B cell (primary cell): ENCODE data around the gene HTRA2.

Experiments
- EZH2 ChIP-seq: IDR thresholded peaks from 2 replicates; pipeline ENCODE4 v1.6.1; 2012; ENCODE audit warnings: borderline replicate concordance, low read depth, mild to moderate bottlenecking, moderate library complexity, low read length; ENCODE audit not compliant: insufficient read depth, poor library complexity, severe bottlenecking
- TF ChIP-seq, protein P1 (sequence below): fragments of 200-600 bp; IDR thresholded peaks from one replicate; pipeline ENCODE4 v1.8.0; 2022; ENCODE audit warnings: antibody characterized with exemption, mild to moderate bottlenecking

DNA sequence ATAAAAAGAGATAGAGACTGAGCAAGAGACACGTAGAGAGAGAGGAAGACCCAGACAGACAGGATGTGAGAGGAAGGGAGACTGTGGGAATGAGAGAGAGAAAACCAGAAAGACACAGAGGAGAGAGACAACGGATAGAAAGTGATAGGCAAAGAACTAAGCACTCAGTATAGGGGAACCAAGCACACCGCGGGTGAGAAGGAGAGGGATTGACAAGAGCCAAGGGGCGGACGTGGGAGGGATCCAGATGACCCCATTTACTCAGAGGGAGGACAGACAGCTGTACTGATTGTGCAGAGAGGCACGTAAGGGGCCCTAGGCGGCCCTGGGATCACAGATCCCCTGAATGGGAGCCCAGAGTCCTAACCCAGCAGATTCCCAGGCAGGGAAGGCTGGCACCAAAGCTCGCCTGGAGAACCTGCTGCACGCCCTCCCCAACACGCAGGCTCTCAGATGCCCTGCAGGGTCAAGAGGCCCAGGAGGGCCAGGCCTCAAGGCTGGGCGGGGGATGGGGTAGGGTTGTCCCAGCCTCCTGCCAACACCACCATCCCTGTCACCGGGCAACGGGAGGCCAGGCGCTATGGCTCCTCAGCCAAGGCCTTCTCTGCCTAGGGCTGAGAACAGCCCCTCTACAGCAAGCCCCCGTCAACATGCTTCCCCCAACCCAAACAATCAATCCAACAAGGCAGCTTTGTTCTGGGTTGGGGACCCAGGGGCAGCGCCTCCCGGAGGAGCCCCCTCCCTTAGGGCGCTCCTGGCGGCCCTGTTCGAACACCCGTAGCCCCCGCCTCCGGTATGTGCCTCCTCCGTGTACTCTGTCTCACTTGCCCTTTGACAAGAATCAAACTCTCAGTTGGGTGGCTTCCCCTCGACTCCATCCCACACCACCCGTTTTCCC lies 23.4 kb downstream of the HTRA2 start:
- TF ChIP-seq EZH2 = no peak
- TF ChIP-seq, protein P1, sequence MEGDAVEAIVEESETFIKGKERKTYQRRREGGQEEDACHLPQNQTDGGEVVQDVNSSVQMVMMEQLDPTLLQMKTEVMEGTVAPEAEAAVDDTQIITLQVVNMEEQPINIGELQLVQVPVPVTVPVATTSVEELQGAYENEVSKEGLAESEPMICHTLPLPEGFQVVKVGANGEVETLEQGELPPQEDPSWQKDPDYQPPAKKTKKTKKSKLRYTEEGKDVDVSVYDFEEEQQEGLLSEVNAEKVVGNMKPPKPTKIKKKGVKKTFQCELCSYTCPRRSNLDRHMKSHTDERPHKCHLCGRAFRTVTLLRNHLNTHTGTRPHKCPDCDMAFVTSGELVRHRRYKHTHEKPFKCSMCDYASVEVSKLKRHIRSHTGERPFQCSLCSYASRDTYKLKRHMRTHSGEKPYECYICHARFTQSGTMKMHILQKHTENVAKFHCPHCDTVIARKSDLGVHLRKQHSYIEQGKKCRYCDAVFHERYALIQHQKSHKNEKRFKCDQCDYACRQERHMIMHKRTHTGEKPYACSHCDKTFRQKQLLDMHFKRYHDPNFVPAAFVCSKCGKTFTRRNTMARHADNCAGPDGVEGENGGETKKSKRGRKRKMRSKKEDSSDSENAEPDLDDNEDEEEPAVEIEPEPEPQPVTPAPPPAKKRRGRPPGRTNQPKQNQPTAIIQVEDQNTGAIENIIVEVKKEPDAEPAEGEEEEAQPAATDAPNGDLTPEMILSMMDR = no peak
